Large intestine (tissue), 3 donors: ENCODE results near the gene PCGF5. TPM values are rescaled to one million over a fixed set of nuclear protein-coding genes. Genes with fewer than 3 reads are reported as not detected.
"Not testable (repeated sequence)": the region's sequence is repeated elsewhere in the genome, so short reads cannot be mapped to it uniquely, and the experiment has no call there.

Source experiments
- DNase-seq, 2 donors: peaks; one replicate each; pipeline versions ENCODE4 v3.0.0 to v3.0.0-alpha.2; 2013
- H3K27ac ChIP-seq: one replicate; pipeline ENCODE4 v1.5.1; 2013; ENCODE audit warnings: low read length
- H3K27me3 ChIP-seq: 2 replicates; pipeline ENCODE4 v1.6.1; 2013; ENCODE audit warnings: low read length; ENCODE audit not compliant: control insufficient read depth, insufficient read depth
- H3K36me3 ChIP-seq: 2 replicates; pipeline ENCODE4 v1.6.1; 2013; ENCODE audit warnings: low read length; ENCODE audit not compliant: control insufficient read depth, insufficient read depth
- H3K4me1 ChIP-seq: one replicate; pipeline ENCODE4 v1.6.1; 2013; ENCODE audit warnings: low read length; ENCODE audit not compliant: control insufficient read depth, insufficient read depth
- H3K4me3 ChIP-seq: one replicate; pipeline ENCODE4 v1.5.1; 2013; ENCODE audit warnings: low read length
- H3K9me3 ChIP-seq: one replicate; pipeline ENCODE4 v1.6.1; 2013; ENCODE audit warnings: mild to moderate bottlenecking, low read depth, low read length, moderate library complexity; ENCODE audit not compliant: control insufficient read depth
- WGBS: methylation state at CpG from one replicate; pipeline ENCODE4 v1.1.5; 2013; ENCODE audit warnings: low lambda C conversion rate; ENCODE audit not compliant: insufficient coverage; 5-methylcytosine and 5-hydroxymethylcytosine counted together
- polyA plus RNA-seq: library from polyadenylated mRNA; unstranded; fragments of 120-200 nt; gene quantifications from one replicate; pipeline ENCODE4 v1.2.1, GENCODE V29; 2013

The PCGF5 gene
- polyA plus RNA-seq, 1 donor, result 57.9 TPM

DNA sequence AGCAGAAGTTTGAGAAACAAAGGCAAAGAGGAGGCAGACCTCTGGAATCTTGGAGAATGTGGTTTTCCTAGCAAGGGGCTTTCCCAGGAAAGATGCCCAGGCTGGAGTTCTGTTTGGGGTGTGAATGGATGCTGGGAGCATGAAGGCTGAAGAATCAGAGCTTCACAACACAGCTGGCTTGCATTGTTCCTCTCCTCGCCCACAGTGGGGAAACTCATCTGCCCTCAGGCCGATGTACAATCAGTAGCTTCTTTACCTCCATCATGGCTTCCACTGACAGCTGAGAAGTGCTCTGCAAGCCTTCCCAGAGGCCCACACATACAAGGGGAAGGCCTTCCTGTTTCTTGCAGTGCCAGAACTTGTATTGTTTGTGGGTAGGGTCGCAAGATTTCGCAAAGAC is 98.9 kb downstream of the PCGF5 start:
- peaks cover 11% of the 10 kb centered on the region for H3K9me3 ChIP-seq

GRCh38 chr10:91323293-91323905 is 102.9 kb downstream of the PCGF5 start:
- peaks cover 11% of the 10 kb centered on the region for H3K9me3 ChIP-seq
- no CpG with 5 or more reads among the region's 44 CpGs for WGBS
- DNase-seq, H3K27me3 ChIP-seq, H3K27ac ChIP-seq, H3K36me3 ChIP-seq, H3K4me3 ChIP-seq, H3K4me1 ChIP-seq: not testable (repeated sequence)

More for the DNA sequence above, 98.9 kb downstream of the PCGF5 start:
- Histone ChIP-seq H3K4me1 (no peaks in the 10 kb centered on the region), H3K27me3 (peaks cover 3% of the 10 kb centered on the region), H3K27ac (no peak overlapping the region), H3K36me3 (no peaks in the 10 kb centered on the region), H3K4me3 (no peak overlapping the region)
- DNase-seq, result no peak
- WGBS, result no CpG with 5 or more reads among the region's 4 CpGs

DNA sequence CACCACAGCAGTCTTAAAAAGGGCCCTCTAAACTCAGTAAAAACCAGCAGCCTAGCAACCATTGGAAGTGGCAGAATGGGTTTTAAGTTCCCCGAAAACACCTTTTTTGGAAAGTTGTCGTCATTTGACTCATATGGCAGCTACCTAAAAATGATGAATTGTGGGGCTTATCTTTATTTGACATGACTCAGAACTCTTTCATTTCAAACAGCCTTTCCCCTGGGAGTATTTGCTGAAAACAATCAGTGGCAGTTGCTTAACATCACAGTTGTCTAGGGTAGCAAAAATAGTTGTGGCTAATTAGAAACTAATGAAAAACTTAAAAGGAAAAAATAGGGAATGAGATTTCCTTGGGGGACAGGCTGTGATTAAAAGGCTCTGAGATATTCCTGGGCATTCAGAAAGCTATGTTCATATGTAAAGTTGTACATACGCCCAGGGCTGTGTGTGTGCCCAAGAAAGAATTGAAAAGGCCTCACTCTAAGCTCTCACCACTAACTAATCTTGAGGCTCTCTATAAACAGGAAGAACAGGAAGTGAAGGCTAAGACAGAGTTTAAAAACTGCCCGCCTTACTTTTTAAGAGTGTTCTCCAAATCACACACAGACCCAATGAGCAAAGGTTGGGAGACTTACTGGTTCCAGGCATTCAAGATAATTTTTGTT is 108.0 kb downstream of the PCGF5 start:
- Histone ChIP-seq H3K4me3 (no peak overlapping the region), H3K36me3 (no peaks in the 10 kb centered on the region), H3K4me1 (no peaks in the 10 kb centered on the region), H3K9me3 (peaks cover 7% of the 10 kb centered on the region), H3K27me3 (no peaks in the 10 kb centered on the region), H3K27ac (no peak overlapping the region)
- 100% methylated on average over 1 of the region's 4 CpGs for WGBS
- no peak for DNase-seq

Other genes with a start within 250 kb of the PCGF5 start
- gene HECTD2, start 189.7 kb downstream of the PCGF5 start, polyA plus RNA-seq, result 14.5 TPM